GM12891 (cell line): Measurements from ENCODE around the gene FARP1.
A peak's percentile ranks its signal among the peaks of the same experiment; 100 is the strongest.

Experiments used
- DNase-seq: peaks from one replicate; pipeline ENCODE4 v3.0.0; 2011; ENCODE audit warnings: low spot score; ENCODE audit not compliant: insufficient read length
- FAIRE-seq: peaks from 2 replicates; lab custom pipeline; 2011; peaks lifted over from hg19 to GRCh38; lab: Jason Lieb, UNC
- PAX5 ChIP-seq: IDR thresholded peaks from 2 replicates; pipeline ENCODE4 v1.6.1; 2011; ENCODE audit warnings: low read length, moderate library complexity, mild to moderate bottlenecking; ENCODE audit not compliant: insufficient read depth, severe bottlenecking
- POLR2A ChIP-seq: IDR thresholded peaks from 2 replicates; pipeline ENCODE4 v1.6.1; 2011; ENCODE audit warnings: low read depth, low read length, control low read depth
- POLR2AphosphoS5 ChIP-seq: IDR thresholded peaks from 2 replicates; pipeline ENCODE4 v1.6.1; 2011; ENCODE audit warnings: low read depth, low read length, control low read depth
- POU2F2 ChIP-seq: IDR thresholded peaks from 2 replicates; pipeline ENCODE4 v1.6.1; 2011; ENCODE audit warnings: low read depth, mild to moderate bottlenecking, control low read depth, low read length, moderate library complexity
- SPI1 ChIP-seq: IDR thresholded peaks from 2 replicates; pipeline ENCODE4 v1.6.1; 2011; ENCODE audit warnings: low read depth, low read length, control low read depth
- TAF1 ChIP-seq: IDR thresholded peaks from 2 replicates; pipeline ENCODE4 v1.6.1; 2011; ENCODE audit warnings: low read depth, low read length, control low read depth

Gene FARP1

GRCh38 chr13:98273824-98274742 lies 131.2 kb downstream of the FARP1 start:
- FAIRE-seq (no peak), DNase-seq (no peak)
- TF ChIP-seq POLR2AphosphoS5 (no peak), PAX5 (no peak), POU2F2 (no peak), SPI1 (no peak), TAF1 (no peak), POLR2A (no peak)

- FAIRE-seq = no peak
- no peak for DNase-seq
- TF ChIP-seq TAF1 = no peak
- TF ChIP-seq POLR2AphosphoS5 = no peak
- TF ChIP-seq SPI1 = no peak
- TF ChIP-seq PAX5 = no peak
- no peak for TF ChIP-seq POU2F2
- TF ChIP-seq POLR2A = no peak
These were observed 132.1 kb downstream of the FARP1 start for GRCh38 chr13:98274921-98275487.

- no peak for DNase-seq
- no peak for TF ChIP-seq POLR2A
- no peak for TF ChIP-seq TAF1
- no peak for TF ChIP-seq SPI1
- TF ChIP-seq POLR2AphosphoS5 = no peak
- no peak for TF ChIP-seq PAX5
- no peak for TF ChIP-seq POU2F2
- FAIRE-seq = no peak
These were observed 132.8 kb downstream of the FARP1 start for GRCh38 chr13:98275681-98276171.

GRCh38 chr13:98276486-98276885 lies 133.6 kb downstream of the FARP1 start:
- TF ChIP-seq PAX5 (no peak), POLR2A (no peak), POU2F2 (no peak), POLR2AphosphoS5 (no peak), SPI1 (no peak), TAF1 (no peak)
- DNase-seq (no peak), FAIRE-seq (no peak)

GRCh38 chr13:98278068-98278724 lies 135.3 kb downstream of the FARP1 start:
- DNase-seq (no peak), FAIRE-seq (peak; percentile 55)
- TF ChIP-seq POLR2AphosphoS5 = no peak
- TF ChIP-seq SPI1 = no peak
- no peak for TF ChIP-seq PAX5
- TF ChIP-seq TAF1 = no peak
- TF ChIP-seq POU2F2 = no peak
- no peak for TF ChIP-seq POLR2A

GRCh38 chr13:98279473-98280175 lies 136.7 kb downstream of the FARP1 start:
- FAIRE-seq (no peak), DNase-seq (no peak)
- TF ChIP-seq POLR2AphosphoS5 (no peak), TAF1 (no peak)

- no peak for TF ChIP-seq SPI1
- no peak for TF ChIP-seq POLR2A
- TF ChIP-seq PAX5 = no peak
- TF ChIP-seq POU2F2 = no peak
- no peak for TF ChIP-seq POLR2AphosphoS5
- no peak for TF ChIP-seq TAF1
- FAIRE-seq (no peak), DNase-seq (no peak)
These were observed 137.2 kb downstream of the FARP1 start for GRCh38 chr13:98280176-98280510.

- TF ChIP-seq SPI1 = no peak
- no peak for TF ChIP-seq PAX5
- TF ChIP-seq POLR2A = no peak
- TF ChIP-seq TAF1 = no peak
- no peak for TF ChIP-seq POU2F2
- no peak for TF ChIP-seq POLR2AphosphoS5
- FAIRE-seq (no peak), DNase-seq (no peak)
These were observed 141.8 kb downstream of the FARP1 start for GRCh38 chr13:98284679-98285078.

- no peak for FAIRE-seq
- TF ChIP-seq PAX5 = no peak
- no peak for TF ChIP-seq TAF1
- TF ChIP-seq POLR2AphosphoS5 = no peak
- no peak for TF ChIP-seq POU2F2
- no peak for DNase-seq
These were observed 142.4 kb downstream of the FARP1 start for GRCh38 chr13:98285317-98285716.
